ENCODE results near the gene DBX1. TPM values are rescaled to one million over a fixed set of nuclear protein-coding genes. Genes with fewer than 3 reads are reported as not detected.

DBX1 gene
- total RNA-seq, 1 donor from 2014 or later, result 0.43 TPM

- H3K4me1 Mint-ChIP-seq, result peaks cover 40% of the 10 kb centered on the region
- H3K36me3 Mint-ChIP-seq, result peaks cover 3% of the 10 kb centered on the region
- DNase-seq (ENCODE audit: low spot score), result no peak
Observed at GRCh38 chr11:20205807-20206206, 45.5 kb upstream of the DBX1 start.

DNA sequence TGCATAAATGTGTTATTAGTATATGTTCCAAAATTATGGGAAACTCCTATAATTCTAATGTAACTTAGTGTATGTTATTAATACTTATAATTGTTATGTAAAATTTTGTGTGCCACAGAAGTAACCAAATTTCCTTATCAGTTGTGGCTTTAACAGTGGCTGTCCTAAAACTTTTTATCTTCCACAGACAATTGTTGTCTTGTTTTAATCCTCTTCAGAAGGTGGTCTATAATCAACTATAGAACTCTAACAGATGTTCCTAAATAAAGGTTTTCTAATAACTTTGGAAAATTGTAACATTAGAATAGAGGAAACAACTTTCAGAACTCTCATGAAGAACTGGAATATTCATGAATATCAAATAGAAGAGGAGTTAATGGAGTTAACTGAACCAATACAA, 44.4 kb upstream of the DBX1 start:
- peaks cover 16% of the 10 kb centered on the region for H3K27me3 Mint-ChIP-seq (ENCODE audit: insufficient read depth, low read depth)
- H3K36me3 ChIP-seq, result peaks cover 13% of the 10 kb centered on the region
- peaks cover 8% of the 10 kb centered on the region for H3K9me3 Mint-ChIP-seq
- TF ChIP-seq EZH2 (IDR thresholded peaks at IDR 0.05) (no peak), EZH2phosphoT487 (IDR thresholded peaks at IDR 0.05) (no peak)
- TF ChIP-seq, protein P1, sequence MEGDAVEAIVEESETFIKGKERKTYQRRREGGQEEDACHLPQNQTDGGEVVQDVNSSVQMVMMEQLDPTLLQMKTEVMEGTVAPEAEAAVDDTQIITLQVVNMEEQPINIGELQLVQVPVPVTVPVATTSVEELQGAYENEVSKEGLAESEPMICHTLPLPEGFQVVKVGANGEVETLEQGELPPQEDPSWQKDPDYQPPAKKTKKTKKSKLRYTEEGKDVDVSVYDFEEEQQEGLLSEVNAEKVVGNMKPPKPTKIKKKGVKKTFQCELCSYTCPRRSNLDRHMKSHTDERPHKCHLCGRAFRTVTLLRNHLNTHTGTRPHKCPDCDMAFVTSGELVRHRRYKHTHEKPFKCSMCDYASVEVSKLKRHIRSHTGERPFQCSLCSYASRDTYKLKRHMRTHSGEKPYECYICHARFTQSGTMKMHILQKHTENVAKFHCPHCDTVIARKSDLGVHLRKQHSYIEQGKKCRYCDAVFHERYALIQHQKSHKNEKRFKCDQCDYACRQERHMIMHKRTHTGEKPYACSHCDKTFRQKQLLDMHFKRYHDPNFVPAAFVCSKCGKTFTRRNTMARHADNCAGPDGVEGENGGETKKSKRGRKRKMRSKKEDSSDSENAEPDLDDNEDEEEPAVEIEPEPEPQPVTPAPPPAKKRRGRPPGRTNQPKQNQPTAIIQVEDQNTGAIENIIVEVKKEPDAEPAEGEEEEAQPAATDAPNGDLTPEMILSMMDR (IDR thresholded peaks at IDR 0.05), result no peak
- H3K79me2 ChIP-seq (ENCODE audit: low read depth), result no peaks in the 10 kb centered on the region
- peaks cover 18% of the 10 kb centered on the region for H3K9me3 ChIP-seq (ENCODE audit: low read depth)
- H3K27me3 ChIP-seq, result peaks cover 66% of the 10 kb centered on the region
- peaks cover 41% of the 10 kb centered on the region for H3K4me1 ChIP-seq
- no peak overlapping the region for H3K4me3 ChIP-seq
- no peaks in the 10 kb centered on the region for H4K20me1 ChIP-seq (ENCODE audit: low read depth)
- peaks cover 3% of the 10 kb centered on the region for H3K36me3 Mint-ChIP-seq
- H2AFZ ChIP-seq (replicated peaks), result no peak overlapping the region
- H3K4me2 ChIP-seq, result no peak overlapping the region
- DNase-seq (ENCODE audit: low spot score), result no peak
- H3F3A ChIP-seq (ENCODE audit: low read depth), result peaks cover 41% of the 10 kb centered on the region
- H3K9ac ChIP-seq, result no peak overlapping the region
- no peak overlapping the region for H3K27ac ChIP-seq
- peaks cover 31% of the 10 kb centered on the region for H3K4me1 Mint-ChIP-seq
- H3K27ac Mint-ChIP-seq, result no peak overlapping the region
- no peak overlapping the region for H3K4me3 Mint-ChIP-seq

More at GRCh38 chr11:20205807-20206206, 45.5 kb upstream of the DBX1 start:
- Mint-ChIP-seq H3K9me3 (peaks cover 8% of the 10 kb centered on the region), H3K4me3 (no peak overlapping the region), H3K27ac (no peak overlapping the region), H3K27me3 (ENCODE audit: insufficient read depth, low read depth) (peaks cover 19% of the 10 kb centered on the region)
- Histone ChIP-seq H3K36me3 (peaks cover 13% of the 10 kb centered on the region), H3F3A (ENCODE audit: low read depth) (peaks cover 52% of the 10 kb centered on the region), H3K9ac (no peak overlapping the region), H3K9me3 (ENCODE audit: low read depth) (peaks cover 18% of the 10 kb centered on the region), H3K27me3 (peaks cover 55% of the 10 kb centered on the region), H2AFZ (replicated peaks) (no peak overlapping the region), H3K79me2 (ENCODE audit: low read depth) (no peaks in the 10 kb centered on the region), H4K20me1 (ENCODE audit: low read depth) (no peaks in the 10 kb centered on the region), H3K4me1 (peaks cover 52% of the 10 kb centered on the region), H3K27ac (no peak overlapping the region), H3K4me2 (no peak overlapping the region), H3K4me3 (no peak overlapping the region)
- TF ChIP-seq EZH2phosphoT487 (IDR thresholded peaks at IDR 0.05), result no peak
- TF ChIP-seq, protein P1 (IDR thresholded peaks at IDR 0.05), result no peak
- TF ChIP-seq EZH2 (IDR thresholded peaks at IDR 0.05), result no peak

GRCh38 chr11:20203831-20204230, 43.6 kb upstream of the DBX1 start:
- peaks cover 25% of the 10 kb centered on the region for H3K4me1 Mint-ChIP-seq
- no peaks in the 10 kb centered on the region for H4K20me1 ChIP-seq (ENCODE audit: low read depth)
- H3K27me3 ChIP-seq, result peaks cover 73% of the 10 kb centered on the region
- H3K4me3 ChIP-seq, result no peak overlapping the region
- H3F3A ChIP-seq (ENCODE audit: low read depth), result peaks cover 33% of the 10 kb centered on the region
- no peak overlapping the region for H3K9ac ChIP-seq
- H3K27ac ChIP-seq, result no peak overlapping the region
- H3K36me3 ChIP-seq, result peaks cover 13% of the 10 kb centered on the region
- H2AFZ ChIP-seq (replicated peaks), result no peak overlapping the region
- DNase-seq (ENCODE audit: low spot score), result no peak
- H3K4me1 ChIP-seq, result peaks cover 33% of the 10 kb centered on the region
- no peak overlapping the region for H3K4me2 ChIP-seq
- TF ChIP-seq, protein P1 (IDR thresholded peaks at IDR 0.05), result no peak
- no peak overlapping the region for H3K27ac Mint-ChIP-seq
- H3K9me3 ChIP-seq (ENCODE audit: low read depth), result peaks cover 18% of the 10 kb centered on the region
- H3K4me3 Mint-ChIP-seq, result no peak overlapping the region
- peaks cover 14% of the 10 kb centered on the region for H3K27me3 Mint-ChIP-seq (ENCODE audit: insufficient read depth, low read depth)
- no peaks in the 10 kb centered on the region for H3K79me2 ChIP-seq (ENCODE audit: low read depth)
- H3K36me3 Mint-ChIP-seq, result peaks cover 3% of the 10 kb centered on the region
- H3K9me3 Mint-ChIP-seq, result peaks cover 8% of the 10 kb centered on the region
